ENCODE results near the gene NOL7. TPM values are rescaled to one million over a fixed set of nuclear protein-coding genes. Genes with fewer than 3 reads are reported as not detected.

The NOL7 gene
- total RNA-seq, 1 donor from 2014 or later = 48.7 TPM

- no peak overlapping the region for H3K27ac Mint-ChIP-seq (ENCODE audit: unreplicated experiment)
- peaks cover 5% of the 10 kb centered on the region for H3K36me3 Mint-ChIP-seq (ENCODE audit: unreplicated experiment)
- peaks cover 18% of the 10 kb centered on the region for H3K4me1 Mint-ChIP-seq (ENCODE audit: unreplicated experiment)
- DNase-seq (ENCODE audit: extremely low spot score, unreplicated experiment) = no peak
- peak overlapping the region; percentile 99 for H3K4me3 Mint-ChIP-seq (ENCODE audit: unreplicated experiment)
- no peak for TF ChIP-seq CTCF (IDR thresholded peaks at IDR 0.05)
- H3K9me3 Mint-ChIP-seq (ENCODE audit: unreplicated experiment) = peaks cover 5% of the 10 kb centered on the region
- H3K27me3 Mint-ChIP-seq (ENCODE audit: unreplicated experiment) = peaks cover 18% of the 10 kb centered on the region
Measured at GRCh38 chr6:13572951-13573654, 42.0 kb upstream of the NOL7 start.

DNA sequence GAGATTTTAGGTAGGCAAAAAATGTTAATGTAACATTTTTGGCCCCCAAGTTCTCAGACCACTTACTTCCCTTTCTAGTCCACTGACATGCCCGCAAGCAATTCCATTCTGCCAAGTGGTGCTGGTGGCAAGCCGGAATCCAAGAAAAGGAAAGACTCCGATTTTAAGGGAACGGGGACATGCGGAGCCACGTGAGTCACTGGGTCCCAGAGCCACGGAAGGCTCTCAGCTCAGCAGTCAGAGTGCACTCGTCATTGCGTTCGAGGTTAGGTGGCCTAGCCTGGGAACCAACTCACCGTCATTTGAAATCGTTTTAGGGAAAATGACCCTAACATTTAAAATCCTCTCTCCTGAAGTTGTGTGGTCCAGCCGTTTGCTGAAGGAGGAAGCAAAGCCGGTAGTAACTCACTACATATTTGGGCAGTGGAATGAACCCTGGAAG is 41.4 kb upstream of the NOL7 start:
- peaks cover 6% of the 10 kb centered on the region for H3K36me3 Mint-ChIP-seq (ENCODE audit: unreplicated experiment)
- H3K27ac Mint-ChIP-seq (ENCODE audit: unreplicated experiment) = peak overlapping the region; percentile 80
- H3K9me3 Mint-ChIP-seq (ENCODE audit: unreplicated experiment) = peaks cover 5% of the 10 kb centered on the region
- H3K4me1 Mint-ChIP-seq (ENCODE audit: unreplicated experiment) = peaks cover 18% of the 10 kb centered on the region
- TF ChIP-seq CTCF (IDR thresholded peaks at IDR 0.05) = no peak
- peak overlapping the region; percentile 99 for H3K4me3 Mint-ChIP-seq (ENCODE audit: unreplicated experiment)
- DNase-seq (ENCODE audit: extremely low spot score, unreplicated experiment) = no peak
- H3K27me3 Mint-ChIP-seq (ENCODE audit: unreplicated experiment) = peaks cover 15% of the 10 kb centered on the region

- TF ChIP-seq CTCF (IDR thresholded peaks at IDR 0.05) = peak; percentile 73
- DNase-seq (ENCODE audit: extremely low spot score, unreplicated experiment) = peak; percentile 97
- H3K27ac Mint-ChIP-seq (ENCODE audit: unreplicated experiment) = peak overlapping the region; percentile 98
- H3K36me3 Mint-ChIP-seq (ENCODE audit: unreplicated experiment) = peaks cover 6% of the 10 kb centered on the region
- peaks cover 11% of the 10 kb centered on the region for H3K27me3 Mint-ChIP-seq (ENCODE audit: unreplicated experiment)
- H3K9me3 Mint-ChIP-seq (ENCODE audit: unreplicated experiment) = peaks cover 5% of the 10 kb centered on the region
- H3K4me3 Mint-ChIP-seq (ENCODE audit: unreplicated experiment) = peak overlapping the region; percentile 99
- peaks cover 18% of the 10 kb centered on the region for H3K4me1 Mint-ChIP-seq (ENCODE audit: unreplicated experiment)
Measured at GRCh38 chr6:13574149-13574570, 41.0 kb upstream of the NOL7 start.

DNA sequence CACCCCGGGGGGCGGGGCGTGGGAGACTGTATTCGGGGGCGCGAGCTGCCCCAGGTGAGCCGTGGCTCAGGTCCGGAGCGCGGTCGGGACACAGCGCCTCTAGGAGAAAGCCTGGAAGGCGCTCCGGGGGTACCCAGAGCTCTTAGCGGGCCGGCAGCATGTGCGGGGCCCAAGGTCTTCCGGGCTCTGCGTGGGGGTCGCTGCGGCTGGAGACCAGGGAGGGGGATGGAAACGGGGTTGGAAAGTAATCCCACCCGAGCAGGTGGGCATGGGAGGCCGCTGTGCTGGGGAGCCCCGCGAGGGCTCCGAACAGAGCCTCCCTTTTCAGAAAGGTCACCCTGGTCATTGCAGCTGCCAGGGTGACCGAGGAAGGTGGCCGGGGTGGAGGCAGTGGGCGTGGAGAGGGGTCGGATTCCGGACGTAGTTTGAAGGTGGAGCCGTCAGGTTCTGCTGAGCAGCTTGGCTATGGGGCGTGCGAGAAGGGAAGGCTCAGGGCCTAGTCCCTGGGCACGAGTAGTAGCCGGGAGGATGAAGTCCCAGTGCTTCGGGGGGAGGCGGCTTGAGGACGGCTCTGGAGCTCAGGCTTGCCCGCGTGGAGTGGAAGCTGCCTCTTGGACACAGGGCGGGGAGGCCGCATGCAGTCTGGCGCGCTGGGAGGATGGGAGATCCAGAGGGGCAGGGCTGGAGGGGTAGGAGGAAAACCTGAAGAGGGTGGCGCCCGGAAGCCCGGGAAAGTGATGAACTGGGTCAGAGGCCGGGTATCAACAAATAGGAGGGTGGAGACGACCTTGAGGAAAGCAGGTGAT is 40.4 kb upstream of the NOL7 start, which contains the start of gene SIRT5:
SIRT5 (plus strand) TSS at position 31 of the 806 bp plus-strand sequence. CDS start 9,510 bp downstream, outside the sequence.
- H3K27ac Mint-ChIP-seq (ENCODE audit: unreplicated experiment) = peak within 1 kb of the TSS; percentile 98
- peaks cover 5% of the 10 kb centered on the region for H3K9me3 Mint-ChIP-seq (ENCODE audit: unreplicated experiment)
- H3K36me3 Mint-ChIP-seq (ENCODE audit: unreplicated experiment) = peaks cover 6% of the 10 kb centered on the region
- peak within 1 kb of the TSS; percentile 99 for H3K4me3 Mint-ChIP-seq (ENCODE audit: unreplicated experiment)
- TF ChIP-seq CTCF (IDR thresholded peaks at IDR 0.05) = no peak
- peak; percentile 93 for DNase-seq (ENCODE audit: extremely low spot score, unreplicated experiment)
- peaks cover 5% of the 10 kb centered on the region for H3K27me3 Mint-ChIP-seq (ENCODE audit: unreplicated experiment)
- H3K4me1 Mint-ChIP-seq (ENCODE audit: unreplicated experiment) = peaks cover 18% of the 10 kb centered on the region

DNA sequence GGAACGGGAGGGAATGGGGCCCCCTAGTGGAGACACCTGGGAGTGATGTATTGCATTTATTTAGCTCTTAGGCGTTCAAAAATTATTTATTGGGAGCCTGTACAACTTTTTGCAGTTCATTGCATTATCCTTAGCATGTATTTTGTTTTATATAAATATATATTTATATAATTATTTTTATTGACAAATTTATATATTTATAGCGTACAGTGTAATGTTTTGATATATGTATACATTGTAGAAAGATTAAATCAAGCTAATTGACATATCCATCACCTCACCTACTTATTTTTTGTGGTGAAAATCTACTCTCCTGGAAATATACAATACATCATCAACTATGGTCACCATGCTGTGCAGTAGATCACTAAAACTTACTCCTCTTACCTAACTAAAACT is 39.8 kb upstream of the NOL7 start:
- Mint-ChIP-seq H3K4me3 (ENCODE audit: unreplicated experiment) (peak overlapping the region; percentile 99), H3K36me3 (ENCODE audit: unreplicated experiment) (peaks cover 7% of the 10 kb centered on the region), H3K27ac (ENCODE audit: unreplicated experiment) (peak overlapping the region; percentile 98), H3K27me3 (ENCODE audit: unreplicated experiment) (peaks cover 2% of the 10 kb centered on the region), H3K9me3 (ENCODE audit: unreplicated experiment) (peaks cover 5% of the 10 kb centered on the region), H3K4me1 (ENCODE audit: unreplicated experiment) (peaks cover 18% of the 10 kb centered on the region)
- no peak for DNase-seq (ENCODE audit: extremely low spot score, unreplicated experiment)
- TF ChIP-seq CTCF (IDR thresholded peaks at IDR 0.05) = peak; percentile 91
